Sigmoid colon (tissue), 4 donors: Measurements from ENCODE around the gene MRC2.

ENCODE experiments used
- EP300 ChIP-seq, 4 donors: sonication (generic); formaldehyde crosslinking; IDR thresholded peaks; one replicate each; pipeline ENCODE4 v1.6.1; 2017; ENCODE audit warnings: antibody characterized with exemption in 4 of 4
- POLR2A ChIP-seq, 2 donors: fragments of 450-650 bp; IDR thresholded peaks; one replicate each; pipeline ENCODE4 v1.6.1; 2016; ENCODE audit warnings: antibody characterized with exemption in 2 of 2, mild to moderate bottlenecking in 2 of 2, moderate library complexity in 2 of 2
- TF ChIP-seq, protein P1 (sequence below), 4 experiments: fragments of 450-650 bp in 3 of 4; fragments of 200-600 bp in 1 of 4; IDR thresholded peaks; one replicate each; pipeline ENCODE4 v1.5.1; 2016 to 2019; ENCODE audit warnings: antibody characterized with exemption in 4 of 4, mild to moderate bottlenecking in 3 of 4, moderate library complexity in 2 of 4

GRCh38 chr17:62626719-62627218 is 701 bp upstream of the MRC2 start:
- TF ChIP-seq POLR2A (IDR thresholded peaks at IDR 0.05) (no peak), EP300 (IDR thresholded peaks at IDR 0.05) (no peak)
- TF ChIP-seq, protein P1, sequence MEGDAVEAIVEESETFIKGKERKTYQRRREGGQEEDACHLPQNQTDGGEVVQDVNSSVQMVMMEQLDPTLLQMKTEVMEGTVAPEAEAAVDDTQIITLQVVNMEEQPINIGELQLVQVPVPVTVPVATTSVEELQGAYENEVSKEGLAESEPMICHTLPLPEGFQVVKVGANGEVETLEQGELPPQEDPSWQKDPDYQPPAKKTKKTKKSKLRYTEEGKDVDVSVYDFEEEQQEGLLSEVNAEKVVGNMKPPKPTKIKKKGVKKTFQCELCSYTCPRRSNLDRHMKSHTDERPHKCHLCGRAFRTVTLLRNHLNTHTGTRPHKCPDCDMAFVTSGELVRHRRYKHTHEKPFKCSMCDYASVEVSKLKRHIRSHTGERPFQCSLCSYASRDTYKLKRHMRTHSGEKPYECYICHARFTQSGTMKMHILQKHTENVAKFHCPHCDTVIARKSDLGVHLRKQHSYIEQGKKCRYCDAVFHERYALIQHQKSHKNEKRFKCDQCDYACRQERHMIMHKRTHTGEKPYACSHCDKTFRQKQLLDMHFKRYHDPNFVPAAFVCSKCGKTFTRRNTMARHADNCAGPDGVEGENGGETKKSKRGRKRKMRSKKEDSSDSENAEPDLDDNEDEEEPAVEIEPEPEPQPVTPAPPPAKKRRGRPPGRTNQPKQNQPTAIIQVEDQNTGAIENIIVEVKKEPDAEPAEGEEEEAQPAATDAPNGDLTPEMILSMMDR (IDR thresholded peaks at IDR 0.05), result no peak
